HepG2 (cell line): ENCODE data around the gene ESYT3. TPM values are rescaled to one million over a fixed set of nuclear protein-coding genes. Genes with fewer than 3 reads are reported as not detected.

Experiments used
- FOXK2 ChIP-seq: fragments of 450-650 bp; IDR thresholded peaks from 2 replicates; pipeline ENCODE4 v1.6.1; 2016
- HNF4A ChIP-seq: sonication (generic); formaldehyde crosslinking; IDR thresholded peaks from 2 replicates; pipeline ENCODE4 v1.4.0; 2020; ENCODE audit warnings: missing genetic modification reagents
- HNRNPL ChIP-seq: fragments of 200-400 bp; formaldehyde crosslinking; IDR thresholded peaks from 2 replicates; pipeline ENCODE4 v1.6.1; 2017; ENCODE audit warnings: mild to moderate bottlenecking, low read depth, low read length
- KDM6A ChIP-seq: IDR thresholded peaks from 2 replicates; pipeline ENCODE4 v1.6.1; 2016; ENCODE audit warnings: low read depth
- NFE2L1 ChIP-seq: sonication (generic); formaldehyde crosslinking; IDR thresholded peaks from 2 replicates; pipeline ENCODE4 v1.4.0; 2020; ENCODE audit warnings: missing genetic modification reagents, mild to moderate bottlenecking, borderline replicate concordance
- NKX3-1 ChIP-seq: sonication (generic); formaldehyde crosslinking; IDR thresholded peaks from 2 replicates; pipeline ENCODE4 v1.5.0; 2020; ENCODE audit warnings: missing genetic modification reagents
- PAX8 ChIP-seq: sonication (generic); formaldehyde crosslinking; IDR thresholded peaks from 2 replicates; pipeline ENCODE4 v1.8.0; 2022; ENCODE audit warnings: mild to moderate bottlenecking, missing genetic modification reagents, borderline replicate concordance
- PPARG ChIP-seq: conservative IDR thresholded peaks from 2 replicates; pipeline ENCODE4 v1.6.1; 2016; ENCODE audit warnings: missing biosample characterization, missing genetic modification reagents
- RBM22 ChIP-seq: fragments of 200-400 bp; formaldehyde crosslinking; optimal IDR thresholded peaks from 2 replicates; pipeline ENCODE3; 2017; ENCODE audit warnings: mild to moderate bottlenecking, low read length, moderate library complexity
- SIN3B ChIP-seq: fragments of 150-350 bp; IDR thresholded peaks from 2 replicates; pipeline ENCODE4 v1.6.1; 2014; ENCODE audit warnings: low read length
- SMC3 ChIP-seq: IDR thresholded peaks from 2 replicates; pipeline ENCODE4 v1.6.1; 2011; ENCODE audit warnings: low read length, improper control_type of control experiment
- TBL1XR1 ChIP-seq: fragments of 150-350 bp; IDR thresholded peaks from 2 replicates; pipeline ENCODE4 v1.6.1; 2014; ENCODE audit warnings: borderline replicate concordance, low read length; ENCODE audit not compliant: partially characterized antibody
- ZFP90 ChIP-seq: sonication (generic); formaldehyde crosslinking; IDR thresholded peaks from 2 replicates; pipeline ENCODE4 v1.8.0; 2022; ENCODE audit warnings: missing genetic modification reagents, mild to moderate bottlenecking, inconsistent platforms, borderline replicate concordance
- ZNF350 ChIP-seq: sonication (generic); formaldehyde crosslinking; IDR thresholded peaks from 2 replicates; pipeline ENCODE4 v1.4.0; 2020; ENCODE audit warnings: mild to moderate bottlenecking, low read depth, missing genetic modification reagents, borderline replicate concordance
- ZNF446 ChIP-seq: sonication (generic); formaldehyde crosslinking; IDR thresholded peaks from 2 replicates; pipeline ENCODE4 v1.5.0; 2020; ENCODE audit warnings: mild to moderate bottlenecking, missing genetic modification reagents
- ZNF564 ChIP-seq: sonication (generic); formaldehyde crosslinking; IDR thresholded peaks from 2 replicates; pipeline ENCODE4 v1.8.1; 2023; ENCODE audit warnings: mild to moderate bottlenecking, missing genetic modification reagents
- ZNF75D ChIP-seq: sonication (generic); formaldehyde crosslinking; IDR thresholded peaks from 2 replicates; pipeline ENCODE4 v1.8.1; 2023; ENCODE audit warnings: missing genetic modification reagents, mild to moderate bottlenecking, borderline replicate concordance
- ZNF761 ChIP-seq: sonication (generic); formaldehyde crosslinking; conservative IDR thresholded peaks from 2 replicates; pipeline ENCODE4 v1.4.0; 2020; ENCODE audit warnings: mild to moderate bottlenecking, missing genetic modification reagents
- ZNF776 ChIP-seq: sonication (generic); formaldehyde crosslinking; IDR thresholded peaks from 2 replicates; pipeline ENCODE4 v1.4.0; 2020; ENCODE audit warnings: mild to moderate bottlenecking, missing genetic modification reagents
- polyA plus RNA-seq, 8 experiments: library from polyadenylated mRNA; depleted of rRNA in 3 of 8; stranded (reverse) in 7 of 8; unstranded in 1 of 8; fragments of >200 nt; fragmentation: Illumina TruSeq in 4 of 8; extraction: Trizol in 4 of 8; gene quantifications; 2 replicates each; pipeline versions ENCODE4 v1.2.1 to v1.2.3, GENCODE V29; 2011 to 2016; ENCODE audit warnings: low read depth in 4 of 8, missing spikeins in 1 of 8, mixed read lengths in 1 of 8; ENCODE audit not compliant: insufficient read depth in 1 of 8
- total RNA-seq, 5 experiments: library from RNA; depleted of rRNA; stranded (reverse); fragments of >200 nt; fragmentation: Illumina TruSeq; extraction: Trizol; gene quantifications; 2 replicates each; pipeline ENCODE4 v1.2.3, GENCODE V29; 2016; ENCODE audit warnings: low read depth in 1 of 5
- TF ChIP-seq, protein P1 (sequence below): sonication (generic); formaldehyde crosslinking; IDR thresholded peaks from 2 replicates; pipeline ENCODE4 v1.5.1; 2020; ENCODE audit warnings: mild to moderate bottlenecking, moderate library complexity, missing genetic modification reagents
- TF ChIP-seq, protein P2 (sequence below): sonication (generic); formaldehyde crosslinking; IDR thresholded peaks from 2 replicates; pipeline ENCODE4 v1.9.0; 2022; ENCODE audit warnings: low read depth, missing genetic modification reagents
- TF ChIP-seq, protein P3 (sequence below): sonication (generic); formaldehyde crosslinking; IDR thresholded peaks from 2 replicates; pipeline ENCODE4 v1.4.0; 2020; ENCODE audit warnings: missing genetic modification reagents, borderline replicate concordance
- TF ChIP-seq, protein P4 (sequence below): sonication (generic); formaldehyde crosslinking; IDR thresholded peaks from 2 replicates; pipeline ENCODE4 v1.4.0; 2020; ENCODE audit warnings: mild to moderate bottlenecking, low read depth, missing genetic modification reagents

Gene ESYT3
- total and polyA plus RNA-seq, 2 of the 13 experiments (the other 11 are each of a cell fraction or from before 2014, with no cell fraction given) = 1.5 to 4.1 TPM

DNA sequence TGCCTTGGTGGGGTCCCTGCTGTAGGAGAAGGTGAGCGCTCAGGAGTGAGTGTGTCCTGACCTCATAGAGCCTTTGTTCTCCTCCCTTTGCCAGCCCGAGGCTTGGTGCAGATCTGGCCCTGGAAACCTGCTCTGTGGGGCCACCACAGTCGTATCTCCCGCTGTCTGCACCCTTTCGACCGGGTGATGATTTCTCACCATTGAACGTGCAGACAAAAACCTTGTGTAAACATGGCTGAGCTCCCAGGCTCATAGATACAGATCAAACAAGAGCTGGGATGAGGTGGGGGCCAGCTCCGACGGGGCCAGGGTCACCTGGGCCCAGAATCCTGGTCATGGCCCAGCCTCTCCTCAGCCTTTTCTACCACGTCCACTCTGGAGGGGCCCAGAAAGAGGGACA lies 34.6 kb upstream of the ESYT3 start (continued):
- TF ChIP-seq, protein P1, sequence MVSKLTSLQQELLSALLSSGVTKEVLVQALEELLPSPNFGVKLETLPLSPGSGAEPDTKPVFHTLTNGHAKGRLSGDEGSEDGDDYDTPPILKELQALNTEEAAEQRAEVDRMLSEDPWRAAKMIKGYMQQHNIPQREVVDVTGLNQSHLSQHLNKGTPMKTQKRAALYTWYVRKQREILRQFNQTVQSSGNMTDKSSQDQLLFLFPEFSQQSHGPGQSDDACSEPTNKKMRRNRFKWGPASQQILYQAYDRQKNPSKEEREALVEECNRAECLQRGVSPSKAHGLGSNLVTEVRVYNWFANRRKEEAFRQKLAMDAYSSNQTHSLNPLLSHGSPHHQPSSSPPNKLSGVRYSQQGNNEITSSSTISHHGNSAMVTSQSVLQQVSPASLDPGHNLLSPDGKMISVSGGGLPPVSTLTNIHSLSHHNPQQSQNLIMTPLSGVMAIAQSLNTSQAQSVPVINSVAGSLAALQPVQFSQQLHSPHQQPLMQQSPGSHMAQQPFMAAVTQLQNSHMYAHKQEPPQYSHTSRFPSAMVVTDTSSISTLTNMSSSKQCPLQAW = no peak
- TF ChIP-seq, protein P2, sequence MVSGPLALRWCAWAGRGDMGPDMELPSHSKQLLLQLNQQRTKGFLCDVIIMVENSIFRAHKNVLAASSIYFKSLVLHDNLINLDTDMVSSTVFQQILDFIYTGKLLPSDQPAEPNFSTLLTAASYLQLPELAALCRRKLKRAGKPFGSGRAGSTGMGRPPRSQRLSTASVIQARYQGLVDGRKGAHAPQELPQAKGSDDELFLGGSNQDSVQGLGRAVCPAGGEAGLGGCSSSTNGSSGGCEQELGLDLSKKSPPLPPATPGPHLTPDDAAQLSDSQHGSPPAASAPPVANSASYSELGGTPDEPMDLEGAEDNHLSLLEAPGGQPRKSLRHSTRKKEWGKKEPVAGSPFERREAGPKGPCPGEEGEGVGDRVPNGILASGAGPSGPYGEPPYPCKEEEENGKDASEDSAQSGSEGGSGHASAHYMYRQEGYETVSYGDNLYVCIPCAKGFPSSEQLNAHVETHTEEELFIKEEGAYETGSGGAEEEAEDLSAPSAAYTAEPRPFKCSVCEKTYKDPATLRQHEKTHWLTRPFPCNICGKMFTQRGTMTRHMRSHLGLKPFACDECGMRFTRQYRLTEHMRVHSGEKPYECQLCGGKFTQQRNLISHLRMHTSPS = no peak
- TF ChIP-seq ZNF350 (no peak), KDM6A (CRISPR knock-in tag) (no peak), PPARG (CRISPR knock-in tag) (no peak), SIN3B (no peak), FOXK2 (no peak), ZNF75D (CRISPR knock-in tag) (no peak), ZNF446 (CRISPR knock-in tag) (no peak), ZNF564 (CRISPR knock-in tag) (no peak), HNRNPL (no peak), ZNF776 (CRISPR knock-in tag) (no peak), PAX8 (CRISPR knock-in tag) (no peak), NFE2L1 (CRISPR knock-in tag) (no peak), NKX3-1 (CRISPR knock-in tag) (no peak), SMC3 (no peak), ZFP90 (CRISPR knock-in tag) (no peak), ZNF761 (CRISPR knock-in tag) (no peak), HNF4A (CRISPR knock-in tag) (peak; percentile 58), TBL1XR1 (no peak), RBM22 (no peak)
- TF ChIP-seq, protein P3, sequence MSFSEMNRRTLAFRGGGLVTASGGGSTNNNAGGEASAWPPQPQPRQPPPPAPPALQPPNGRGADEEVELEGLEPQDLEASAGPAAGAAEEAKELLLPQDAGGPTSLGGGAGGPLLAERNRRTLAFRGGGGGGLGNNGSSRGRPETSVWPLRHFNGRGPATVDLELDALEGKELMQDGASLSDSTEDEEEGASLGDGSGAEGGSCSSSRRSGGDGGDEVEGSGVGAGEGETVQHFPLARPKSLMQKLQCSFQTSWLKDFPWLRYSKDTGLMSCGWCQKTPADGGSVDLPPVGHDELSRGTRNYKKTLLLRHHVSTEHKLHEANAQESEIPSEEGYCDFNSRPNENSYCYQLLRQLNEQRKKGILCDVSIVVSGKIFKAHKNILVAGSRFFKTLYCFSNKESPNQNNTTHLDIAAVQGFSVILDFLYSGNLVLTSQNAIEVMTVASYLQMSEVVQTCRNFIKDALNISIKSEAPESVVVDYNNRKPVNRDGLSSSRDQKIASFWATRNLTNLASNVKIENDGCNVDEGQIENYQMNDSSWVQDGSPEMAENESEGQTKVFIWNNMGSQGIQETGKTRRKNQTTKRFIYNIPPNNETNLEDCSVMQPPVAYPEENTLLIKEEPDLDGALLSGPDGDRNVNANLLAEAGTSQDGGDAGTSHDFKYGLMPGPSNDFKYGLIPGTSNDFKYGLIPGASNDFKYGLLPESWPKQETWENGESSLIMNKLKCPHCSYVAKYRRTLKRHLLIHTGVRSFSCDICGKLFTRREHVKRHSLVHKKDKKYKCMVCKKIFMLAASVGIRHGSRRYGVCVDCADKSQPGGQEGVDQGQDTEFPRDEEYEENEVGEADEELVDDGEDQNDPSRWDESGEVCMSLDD (CRISPR knock-in tag) = no peak
- TF ChIP-seq, protein P4, sequence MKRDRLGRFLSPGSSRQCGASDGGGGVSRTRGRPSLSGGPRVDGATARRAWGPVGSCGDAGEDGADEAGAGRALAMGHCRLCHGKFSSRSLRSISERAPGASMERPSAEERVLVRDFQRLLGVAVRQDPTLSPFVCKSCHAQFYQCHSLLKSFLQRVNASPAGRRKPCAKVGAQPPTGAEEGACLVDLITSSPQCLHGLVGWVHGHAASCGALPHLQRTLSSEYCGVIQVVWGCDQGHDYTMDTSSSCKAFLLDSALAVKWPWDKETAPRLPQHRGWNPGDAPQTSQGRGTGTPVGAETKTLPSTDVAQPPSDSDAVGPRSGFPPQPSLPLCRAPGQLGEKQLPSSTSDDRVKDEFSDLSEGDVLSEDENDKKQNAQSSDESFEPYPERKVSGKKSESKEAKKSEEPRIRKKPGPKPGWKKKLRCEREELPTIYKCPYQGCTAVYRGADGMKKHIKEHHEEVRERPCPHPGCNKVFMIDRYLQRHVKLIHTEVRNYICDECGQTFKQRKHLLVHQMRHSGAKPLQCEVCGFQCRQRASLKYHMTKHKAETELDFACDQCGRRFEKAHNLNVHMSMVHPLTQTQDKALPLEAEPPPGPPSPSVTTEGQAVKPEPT (CRISPR knock-in tag) = no peak
